Fibroblast of lung (primary cell): ENCODE results near the gene LY9. TPM values are rescaled to one million over a fixed set of nuclear protein-coding genes. Genes with fewer than 3 reads are reported as not detected.

Experiments
- DNase-seq, 2 donors: peaks; one replicate each; pipeline versions ENCODE4 v3.0.0 to v3.0.0-alpha.2; 2010; ENCODE audit warnings: low read depth in 2 of 2
- H2AFZ ChIP-seq: 2 replicates; pipeline ENCODE4 v1.5.1; 2012; ENCODE audit warnings: low read length, control low read depth, inconsistent platforms
- H3K27ac ChIP-seq: 2 replicates; pipeline ENCODE4 v1.5.1; 2011; ENCODE audit warnings: low read length, control low read depth; ENCODE audit not compliant: insufficient read depth
- H3K27me3 ChIP-seq: 2 replicates; pipeline ENCODE4 v1.5.1; 2011; ENCODE audit warnings: mild to moderate bottlenecking, low read length; ENCODE audit not compliant: control insufficient read depth, insufficient read depth
- H3K36me3 ChIP-seq: 2 replicates; pipeline ENCODE4 v1.5.1; 2011; ENCODE audit warnings: low read length; ENCODE audit not compliant: control insufficient read depth, insufficient read depth
- H3K4me1 ChIP-seq: 2 replicates; pipeline ENCODE4 v1.5.1; 2011; ENCODE audit warnings: low read length; ENCODE audit not compliant: control insufficient read depth, insufficient read depth; ENCODE audit errors: extremely low read depth
- H3K4me2 ChIP-seq: 2 replicates; pipeline ENCODE4 v1.5.1; 2011; ENCODE audit warnings: low read length, control low read depth; ENCODE audit not compliant: insufficient read depth; ENCODE audit errors: extremely low read depth
- H3K4me3 ChIP-seq, 4 experiments: fragments of 200-600 bp in 1 of 4; sonication (generic) in 1 of 4; replicated peaks in 1 of 4; 2 replicates each; pipeline ENCODE4 v1.5.1; 2011 to 2016; ENCODE audit warnings: low read length in 4 of 4, low read depth in 3 of 4, mild to moderate bottlenecking in 3 of 4, control low read depth in 2 of 4, inconsistent platforms in 1 of 4, mixed read lengths in 1 of 4; ENCODE audit not compliant: insufficient read depth in 1 of 4; ENCODE audit errors: control extremely low read depth in 1 of 4
- H3K79me2 ChIP-seq: 2 replicates; pipeline ENCODE4 v1.5.1; 2012; ENCODE audit warnings: mild to moderate bottlenecking, low read length, inconsistent platforms; ENCODE audit not compliant: control insufficient read depth, insufficient read depth
- H3K9ac ChIP-seq: 2 replicates; pipeline ENCODE4 v1.5.1; 2011; ENCODE audit warnings: mild to moderate bottlenecking, low read length, control low read depth; ENCODE audit not compliant: insufficient read depth
- H3K9me3 ChIP-seq: 2 replicates; pipeline ENCODE4 v1.5.1; 2012; ENCODE audit warnings: low read depth, low read length; ENCODE audit not compliant: control insufficient read depth, insufficient read depth
- H4K20me1 ChIP-seq: 2 replicates; pipeline ENCODE4 v1.5.1; 2011; ENCODE audit warnings: low read length; ENCODE audit not compliant: control insufficient read depth, insufficient read depth; ENCODE audit errors: extremely low read depth
- CTCF ChIP-seq, 2 donors: IDR thresholded peaks in 1 of 2; conservative IDR thresholded peaks in 1 of 2; 1 replicate in 1 of 2; 2 replicates in 1 of 2; pipeline ENCODE4 v1.5.1; 2011 to 2012; ENCODE audit warnings: low read length in 2 of 2, control low read depth in 1 of 2, inconsistent platforms in 1 of 2, low read depth in 1 of 2, mild to moderate bottlenecking in 1 of 2
- EZH2 ChIP-seq: IDR thresholded peaks from 2 replicates; pipeline ENCODE4 v1.5.1; 2012; ENCODE audit warnings: low read length, control low read depth, mild to moderate bottlenecking; ENCODE audit errors: missing control alignments
- polyA plus RNA-seq, 2 donors: library from polyadenylated mRNA; depleted of rRNA in 1 of 2; stranded (reverse) in 1 of 2; unstranded in 1 of 2; fragments of >200 nt; gene quantifications; 2 replicates each; pipeline ENCODE4 v1.2.1, GENCODE V29; 2011 to 2012; ENCODE audit warnings: missing spikeins in 1 of 2
- total RNA-seq: library from RNA; depleted of rRNA; stranded (reverse); fragments of >200 nt; gene quantifications from 2 replicates; pipeline ENCODE4 v1.2.1, GENCODE V29; 2014

The LY9 gene
- total and polyA plus RNA-seq, 2 donors (not counting 1 experiment from before 2014, with no cell fraction given): not detected

DNA sequence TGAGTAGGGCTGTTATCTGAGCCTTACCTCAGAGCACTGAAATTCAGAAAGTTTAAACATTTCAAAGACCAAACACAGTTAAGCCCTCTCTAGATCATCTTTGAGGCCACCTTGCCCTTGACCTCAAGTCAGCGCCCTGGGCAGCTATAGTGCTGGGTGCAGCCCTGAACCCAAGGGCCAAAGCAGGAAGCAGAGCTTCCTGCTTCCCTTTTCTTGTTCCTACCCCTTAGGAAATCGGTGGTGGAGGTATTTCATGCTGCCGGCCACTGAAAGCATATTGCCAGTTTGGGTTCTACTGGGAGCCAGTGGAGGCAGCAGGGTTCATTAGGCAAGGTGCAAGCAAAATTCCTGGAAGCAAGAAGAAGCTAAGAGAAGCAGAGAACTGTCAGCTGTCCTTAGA is 40.6 kb downstream of the LY9 start:
- no peak for TF ChIP-seq CTCF (conservative IDR thresholded peaks at IDR 0.05 in 1 of 2, IDR thresholded peaks at IDR 0.05 in 1 of 2; ENCODE audit: low read depth in 1 of 2, low read length in 2 of 2)
- TF ChIP-seq EZH2: no peak
- Histone ChIP-seq H2AFZ (no peak overlapping the region), H3K9me3 (no peaks in the 10 kb centered on the region), H3K36me3 (no peaks in the 10 kb centered on the region), H3K27me3 (no peaks in the 10 kb centered on the region), H3K9ac (no peak overlapping the region), H3K4me2 (no peak overlapping the region), H3K79me2 (no peaks in the 10 kb centered on the region), H3K27ac (no peak overlapping the region), H3K4me3 (no peak overlapping the region), H3K4me1 (no peaks in the 10 kb centered on the region), H4K20me1 (no peaks in the 10 kb centered on the region)
- no peak for DNase-seq

DNA sequence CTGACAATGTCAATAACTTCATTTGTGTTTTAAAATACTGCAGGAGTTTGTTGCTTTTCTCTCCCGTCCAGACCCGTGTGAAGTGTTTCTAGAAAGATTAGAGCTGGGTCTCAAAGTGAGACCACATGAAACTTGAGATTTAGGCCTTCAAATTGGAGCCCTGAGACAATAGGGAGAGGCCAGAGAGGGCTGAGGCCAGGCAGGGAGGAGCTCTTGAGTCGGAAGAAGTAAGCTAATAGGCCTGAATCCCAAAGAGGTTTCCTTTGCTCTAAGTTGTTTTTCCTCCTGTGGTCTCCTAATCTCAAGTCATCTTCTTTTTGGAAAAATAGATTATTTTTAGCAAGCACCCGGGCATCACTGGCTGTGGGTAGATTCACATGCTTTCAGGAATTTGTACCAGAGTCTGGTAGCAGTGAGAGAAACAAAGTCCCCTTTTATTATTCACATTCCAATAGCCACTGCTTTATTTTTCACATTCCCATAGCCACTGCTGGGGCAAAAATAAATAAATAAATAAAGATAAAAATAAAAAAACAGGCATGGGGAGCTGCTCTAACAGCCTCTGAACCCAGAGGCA is 41.1 kb downstream of the LY9 start:
- Histone ChIP-seq H4K20me1 (no peaks in the 10 kb centered on the region), H3K79me2 (no peaks in the 10 kb centered on the region), H3K27me3 (no peaks in the 10 kb centered on the region), H3K27ac (no peak overlapping the region), H3K36me3 (no peaks in the 10 kb centered on the region), H3K9ac (no peak overlapping the region), H3K4me3 (no peak overlapping the region), H3K4me1 (no peaks in the 10 kb centered on the region), H3K4me2 (no peak overlapping the region), H3K9me3 (no peaks in the 10 kb centered on the region), H2AFZ (no peak overlapping the region)
- TF ChIP-seq CTCF (conservative IDR thresholded peaks at IDR 0.05 in 1 of 2, IDR thresholded peaks at IDR 0.05 in 1 of 2; ENCODE audit: low read depth in 1 of 2, low read length in 2 of 2) (no peak), EZH2 (no peak)
- no peak for DNase-seq

- H3K4me1 ChIP-seq: no peaks in the 10 kb centered on the region
- DNase-seq: peak in 1 of 2 donors; percentile 15
- no peak overlapping the region for H3K9ac ChIP-seq
- no peak overlapping the region for H3K4me2 ChIP-seq
- H3K27me3 ChIP-seq: no peaks in the 10 kb centered on the region
- H2AFZ ChIP-seq: no peak overlapping the region
- no peak overlapping the region for H3K4me3 ChIP-seq
- H3K79me2 ChIP-seq: no peaks in the 10 kb centered on the region
- no peak overlapping the region for H3K27ac ChIP-seq
- H3K9me3 ChIP-seq: no peaks in the 10 kb centered on the region
- no peaks in the 10 kb centered on the region for H4K20me1 ChIP-seq
- TF ChIP-seq EZH2: no peak
- TF ChIP-seq CTCF (conservative IDR thresholded peaks at IDR 0.05 in 1 of 2, IDR thresholded peaks at IDR 0.05 in 1 of 2; ENCODE audit: low read depth in 1 of 2, low read length in 2 of 2): no peak
- H3K36me3 ChIP-seq: no peaks in the 10 kb centered on the region
Measured at GRCh38 chr1:160837558-160838205, 41.7 kb downstream of the LY9 start.
